HG02840 (cell line): ENCODE data around the gene KIR3DL3.
"Not testable (repeated sequence)": the region's sequence is repeated elsewhere in the genome, so short reads cannot be mapped to it uniquely, and the experiment has no call there.

ENCODE experiments used
- ATAC-seq: cut with Tn5 transposase; IDR thresholded peaks from one replicate; pipeline ENCODE4 v1.9.1; 2021; ENCODE audit warnings: mild to moderate bottlenecking, moderate library complexity, moderate number of reproducible peaks; ENCODE audit not compliant: unreplicated experiment, low FRiP score

KIR3DL3 gene

GRCh38 chr19:54724142-54724541 is at the start of gene KIR3DL3:
Gene KIR3DL3, plus strand, starts transcription at chr19:54724442. Its CDS starts 55 bp downstream, at chr19:54724497.
- no peak for ATAC-seq

GRCh38 chr19:54676210-54676834 is 47.9 kb upstream of the KIR3DL3 start:
- not testable (repeated sequence) for ATAC-seq

GRCh38 chr19:54677217-54677616 is 47.0 kb upstream of the KIR3DL3 start:
- no peak for ATAC-seq

- not testable (repeated sequence) for ATAC-seq
Measured at GRCh38 chr19:54681596-54681995, 42.6 kb upstream of the KIR3DL3 start.

DNA sequence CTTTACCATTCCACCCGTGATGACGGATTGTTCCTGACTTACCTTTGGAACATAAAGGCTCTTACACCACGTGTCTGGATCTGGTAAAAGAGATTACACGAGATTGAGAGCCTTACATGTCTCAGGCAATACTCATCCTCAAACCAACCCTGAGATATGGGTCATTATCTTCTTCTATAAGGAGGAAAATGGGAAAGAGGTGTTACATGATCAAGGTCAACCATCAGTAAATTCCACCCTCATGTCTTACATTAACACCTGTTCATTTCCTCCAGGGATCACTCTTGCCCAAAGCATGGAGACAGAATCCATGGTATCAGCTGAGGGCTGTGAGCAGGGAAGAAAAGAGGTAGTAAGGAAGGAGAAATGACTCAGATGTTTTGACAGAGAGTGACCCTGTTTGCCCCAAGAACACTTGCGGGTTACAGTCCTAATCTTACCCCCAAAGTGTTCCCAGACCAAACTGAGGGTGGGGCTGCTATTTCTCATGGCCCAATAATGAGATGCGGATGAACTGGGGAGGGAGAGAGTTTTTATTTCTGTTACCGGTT is 41.9 kb upstream of the KIR3DL3 start:
- no peak for ATAC-seq

DNA sequence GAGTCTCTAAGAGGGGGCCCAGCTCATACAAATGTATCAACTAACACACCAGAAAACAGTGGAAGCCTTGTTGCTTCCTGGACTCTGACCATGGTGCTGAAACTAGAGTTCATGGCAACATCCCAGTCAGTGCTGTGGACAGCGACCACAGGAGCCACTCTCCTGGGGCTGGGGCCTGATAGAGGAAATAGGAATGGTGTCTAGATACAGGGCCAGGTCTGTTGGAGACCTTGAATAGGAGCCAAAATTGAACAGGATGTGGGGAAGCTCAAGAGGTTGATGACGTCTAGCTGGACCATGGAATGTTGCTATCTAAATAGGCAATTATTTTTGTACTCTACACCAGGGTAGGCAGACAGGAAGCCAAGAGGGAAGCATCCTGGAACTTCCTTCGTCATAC is 39.7 kb upstream of the KIR3DL3 start:
- ATAC-seq = no peak

- ATAC-seq = no peak
Measured at GRCh38 chr19:54691582-54692297, 32.5 kb upstream of the KIR3DL3 start.

DNA sequence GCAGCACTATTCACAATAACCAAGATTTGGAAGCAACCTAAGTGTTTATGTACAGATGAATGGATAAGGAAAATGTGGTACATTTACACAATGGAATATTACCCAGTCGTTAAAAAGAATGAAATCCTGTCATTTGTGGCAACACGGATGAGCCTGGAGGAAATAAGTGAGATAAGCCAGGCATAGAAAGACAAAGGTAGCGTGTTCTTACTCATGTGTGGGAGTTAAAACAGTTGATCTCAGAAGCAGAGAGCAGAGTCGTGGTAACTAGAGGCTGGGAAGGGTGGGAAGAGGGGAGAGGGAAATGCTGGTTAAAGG is 32.0 kb upstream of the KIR3DL3 start:
- no peak for ATAC-seq

GRCh38 chr19:54694648-54695047 is 29.6 kb upstream of the KIR3DL3 start:
- ATAC-seq = no peak

DNA sequence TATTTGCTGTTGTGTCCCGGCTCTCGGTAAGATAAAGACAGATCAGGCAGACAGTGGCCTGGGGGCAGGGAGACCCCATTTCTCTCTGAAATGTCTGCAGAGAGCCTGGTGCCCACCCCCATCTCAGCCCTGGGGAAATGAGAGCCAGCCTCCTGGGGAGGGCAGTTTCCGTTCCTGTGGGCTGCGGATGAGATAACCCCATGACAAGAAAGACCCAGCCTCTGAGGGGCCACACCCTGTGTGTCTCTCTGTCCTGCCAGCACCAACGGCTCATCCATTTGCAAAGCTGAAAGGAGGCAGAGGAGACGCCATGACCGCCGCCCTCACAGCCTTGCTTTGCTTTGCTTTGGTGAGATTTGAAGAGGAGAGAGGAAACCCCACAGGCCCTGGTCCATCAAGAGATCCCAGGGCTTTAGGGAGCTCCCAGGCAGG is 28.1 kb upstream of the KIR3DL3 start:
- no peak for ATAC-seq

DNA sequence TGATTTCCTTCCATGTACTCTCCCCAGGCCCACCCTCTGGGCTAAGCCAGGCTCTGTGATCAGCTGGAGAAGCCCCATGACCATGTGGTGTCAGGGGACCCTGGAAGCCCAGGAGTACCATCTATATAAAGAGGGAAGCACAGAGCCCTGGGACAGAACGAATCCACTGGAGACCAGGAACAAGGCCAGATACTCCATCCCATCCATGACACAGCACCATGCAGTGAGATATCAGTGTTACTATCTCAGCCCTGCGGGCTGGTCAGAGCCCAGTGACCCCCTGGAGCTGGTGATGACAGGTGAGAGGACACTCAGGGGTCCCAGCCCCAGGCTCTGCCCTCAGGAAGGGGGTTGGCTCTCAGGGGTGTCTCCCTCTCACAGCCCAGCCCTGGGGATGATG is 27.5 kb upstream of the KIR3DL3 start:
- ATAC-seq = no peak

DNA sequence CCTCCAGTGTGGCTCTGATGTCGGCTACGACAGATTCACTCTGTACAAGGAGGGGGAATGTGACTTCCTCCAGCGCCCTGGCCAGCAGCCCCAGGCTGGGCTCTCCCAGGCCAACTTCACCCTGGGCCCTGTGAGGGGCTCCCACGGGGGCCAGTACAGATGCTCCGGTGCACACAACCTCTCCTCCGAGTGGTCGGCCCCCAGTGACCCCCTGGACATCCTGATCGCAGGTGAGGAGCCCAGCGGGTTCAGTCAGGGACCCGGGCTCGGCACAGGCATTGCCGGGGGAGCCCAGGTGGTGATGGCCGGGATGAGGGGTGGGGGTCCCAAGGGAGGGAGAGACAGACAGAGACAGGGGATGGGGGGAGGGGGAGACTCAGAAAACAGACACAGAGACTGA is 26.5 kb upstream of the KIR3DL3 start:
- not testable (repeated sequence) for ATAC-seq

DNA sequence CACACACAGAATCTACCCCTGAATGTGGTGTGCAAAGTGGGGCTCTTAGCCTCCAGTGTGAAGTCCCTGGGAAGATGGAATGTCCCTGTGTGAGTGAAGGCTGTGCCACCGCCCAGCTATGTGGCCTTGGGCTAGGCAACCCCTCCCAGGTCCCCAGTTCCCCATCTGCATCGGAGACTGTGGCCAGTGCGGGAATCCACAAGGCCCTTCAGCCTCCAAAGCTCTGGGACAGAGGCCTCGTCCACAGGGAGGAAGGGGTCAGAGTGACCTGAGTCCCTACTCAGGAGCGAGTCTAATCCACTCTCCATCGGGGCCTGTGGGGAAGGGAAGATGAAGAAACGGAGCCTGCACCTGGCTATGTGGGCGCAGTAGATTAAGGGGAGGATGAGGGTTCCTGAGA is 19.3 kb upstream of the KIR3DL3 start:
- ATAC-seq = no peak

DNA sequence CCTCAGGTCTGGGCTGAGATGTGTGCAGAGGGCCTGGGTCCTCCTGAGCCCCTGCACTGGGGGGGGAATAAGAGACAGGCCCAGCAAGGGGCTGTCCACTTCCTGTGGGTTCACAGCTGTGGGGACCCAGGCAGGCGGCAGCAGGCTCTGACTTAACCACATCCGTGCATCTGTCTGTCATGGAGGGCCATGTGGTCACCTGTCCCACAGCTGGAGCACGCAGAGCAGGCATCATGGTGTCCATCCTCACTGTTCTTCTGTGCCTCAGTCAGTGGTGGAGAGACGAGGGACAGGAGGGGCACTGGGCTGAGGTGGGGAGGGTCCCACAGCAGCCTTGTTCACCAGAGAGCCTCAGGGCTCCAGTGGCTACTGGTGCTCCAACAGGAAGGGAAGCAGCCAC is 16.3 kb upstream of the KIR3DL3 start:
- ATAC-seq = no peak

DNA sequence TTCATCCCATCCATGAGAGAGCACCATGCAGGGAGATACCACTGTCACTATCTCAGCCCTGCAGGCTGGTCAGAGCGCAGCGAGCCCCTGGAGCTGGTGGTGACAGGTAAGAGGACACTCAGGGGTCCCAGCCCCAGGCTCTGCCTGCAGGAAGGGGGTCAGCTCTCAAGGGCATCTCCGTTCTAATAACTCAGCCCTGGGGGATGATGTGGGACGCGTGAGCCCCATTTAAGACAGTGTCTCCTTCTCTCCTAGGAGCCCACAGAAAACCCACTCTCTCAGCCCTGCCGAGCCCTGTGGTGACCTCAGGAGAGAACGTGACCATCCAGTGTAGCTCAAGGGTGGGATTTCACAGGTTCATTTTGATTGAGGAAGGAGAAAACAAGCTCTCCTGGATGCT is 15.5 kb upstream of the KIR3DL3 start:
- no peak for ATAC-seq

GRCh38 chr19:54709212-54709948 is 14.9 kb upstream of the KIR3DL3 start:
- ATAC-seq = no peak

GRCh38 chr19:54709956-54710355 is 14.3 kb upstream of the KIR3DL3 start:
- ATAC-seq = not testable (repeated sequence)

GRCh38 chr19:54724644-54725043 is 402 bp downstream of the KIR3DL3 start:
- ATAC-seq = no peak

GRCh38 chr19:54725321-54725720 is 1.1 kb downstream of the KIR3DL3 start:
- no peak for ATAC-seq

DNA sequence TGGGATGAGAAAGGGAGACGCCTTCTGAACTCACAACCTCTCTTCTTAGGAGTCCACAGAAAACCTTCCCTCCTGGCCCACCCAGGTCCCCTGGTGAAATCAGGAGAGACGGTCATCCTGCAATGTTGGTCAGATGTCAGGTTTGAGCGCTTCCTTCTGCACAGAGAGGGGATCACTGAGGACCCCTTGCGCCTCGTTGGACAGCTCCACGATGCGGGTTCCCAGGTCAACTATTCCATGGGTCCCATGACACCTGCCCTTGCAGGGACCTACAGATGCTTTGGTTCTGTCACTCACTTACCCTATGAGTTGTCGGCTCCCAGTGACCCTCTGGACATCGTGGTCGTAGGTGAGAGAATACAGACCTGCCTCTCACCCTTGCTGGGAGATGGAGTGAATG is 3.3 kb downstream of the KIR3DL3 start:
- ATAC-seq = no peak

GRCh38 chr19:54728167-54728566 is 3.9 kb downstream of the KIR3DL3 start:
- no peak for ATAC-seq
